Measurements from ENCODE around the gene CYSTM1. TPM values are rescaled to one million over a fixed set of nuclear protein-coding genes. Genes with fewer than 3 reads are reported as not detected.
A peak's percentile ranks its signal among the peaks of the same experiment; 100 is the strongest.

Gene CYSTM1, protein sequence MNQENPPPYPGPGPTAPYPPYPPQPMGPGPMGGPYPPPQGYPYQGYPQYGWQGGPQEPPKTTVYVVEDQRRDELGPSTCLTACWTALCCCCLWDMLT
- 10 to 100 TPM; 15.8 to 18.5 TPM for total RNA-seq

DNA sequence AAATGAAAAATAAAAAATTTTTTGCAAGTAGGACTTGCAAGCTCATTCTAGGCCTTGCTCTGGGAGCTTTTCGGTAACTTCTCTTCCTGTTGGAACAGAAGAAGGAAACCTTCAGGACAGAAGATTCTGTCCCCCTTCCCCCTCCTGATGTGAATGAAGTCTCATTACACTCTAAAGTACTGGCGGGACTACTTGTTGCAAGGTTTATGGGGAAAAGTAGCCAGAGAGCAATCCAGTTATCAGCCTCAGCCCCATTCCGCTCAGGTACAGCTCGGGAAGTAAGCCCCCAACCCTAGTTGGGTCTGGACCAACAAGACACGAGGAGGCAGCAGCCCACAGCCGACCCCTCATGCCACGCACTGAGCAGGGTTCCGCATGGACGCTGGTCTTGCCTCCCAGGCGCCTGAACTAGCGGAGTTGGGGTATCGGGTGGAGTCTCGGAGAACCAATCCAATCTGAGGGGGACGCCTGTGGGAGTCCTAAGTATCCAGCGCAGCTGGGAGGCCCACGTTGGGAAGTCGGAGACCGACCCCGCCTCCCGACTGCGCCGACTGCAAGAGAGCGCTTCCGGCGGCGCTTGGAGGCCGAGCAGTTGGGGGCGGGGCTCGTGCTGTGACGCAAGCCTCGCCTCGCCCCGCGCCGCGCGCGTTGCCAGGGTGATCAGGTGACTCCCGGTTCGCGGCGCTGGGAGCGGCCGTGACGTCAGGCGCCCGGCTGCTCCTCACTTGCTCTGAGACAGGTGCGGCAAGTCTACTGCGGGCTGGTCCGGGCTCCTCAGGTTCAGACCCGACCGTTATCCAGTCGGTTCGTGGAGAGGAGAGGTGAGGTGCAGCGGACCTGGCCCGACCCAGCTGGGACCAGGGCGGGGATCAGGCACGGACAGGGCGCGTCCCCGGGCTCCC, at the start of gene CYSTM1:
CYSTM1 (plus strand) TSS at position 724 of the 902 bp plus-strand sequence. CDS start 19,278 bp downstream, outside the sequence.
- DNase-seq = peak; percentile 96
- ChIA-PET CTCF (interaction anchor here (0.6 to 2.6 kb wide), 6 partner anchors 14 to 177 kb away, joined by 3 to 8 read pairs (median 3); no protein-coding TSS in a partner anchor), POLR2A (interaction anchor here (0.6 to 1.5 kb wide), 8 partner anchors 15 to 506 kb away, joined by 3 to 5 read pairs (median 3); no protein-coding TSS in a partner anchor)
- Mint-ChIP-seq H3K4me1 (ENCODE audit: low read depth) (peaks cover 8% of the 10 kb centered on the region), H3K36me3 (ENCODE audit: low read depth) (no peaks in the 10 kb centered on the region), H3K27me3 (peaks cover 4% of the 10 kb centered on the region), H3K27ac (peak within 1 kb of the TSS; percentile 85), H3K4me3 (peak within 1 kb of the TSS; percentile 81), H3K9me3 (no peaks in the 10 kb centered on the region)
- TF ChIP-seq, protein P1, sequence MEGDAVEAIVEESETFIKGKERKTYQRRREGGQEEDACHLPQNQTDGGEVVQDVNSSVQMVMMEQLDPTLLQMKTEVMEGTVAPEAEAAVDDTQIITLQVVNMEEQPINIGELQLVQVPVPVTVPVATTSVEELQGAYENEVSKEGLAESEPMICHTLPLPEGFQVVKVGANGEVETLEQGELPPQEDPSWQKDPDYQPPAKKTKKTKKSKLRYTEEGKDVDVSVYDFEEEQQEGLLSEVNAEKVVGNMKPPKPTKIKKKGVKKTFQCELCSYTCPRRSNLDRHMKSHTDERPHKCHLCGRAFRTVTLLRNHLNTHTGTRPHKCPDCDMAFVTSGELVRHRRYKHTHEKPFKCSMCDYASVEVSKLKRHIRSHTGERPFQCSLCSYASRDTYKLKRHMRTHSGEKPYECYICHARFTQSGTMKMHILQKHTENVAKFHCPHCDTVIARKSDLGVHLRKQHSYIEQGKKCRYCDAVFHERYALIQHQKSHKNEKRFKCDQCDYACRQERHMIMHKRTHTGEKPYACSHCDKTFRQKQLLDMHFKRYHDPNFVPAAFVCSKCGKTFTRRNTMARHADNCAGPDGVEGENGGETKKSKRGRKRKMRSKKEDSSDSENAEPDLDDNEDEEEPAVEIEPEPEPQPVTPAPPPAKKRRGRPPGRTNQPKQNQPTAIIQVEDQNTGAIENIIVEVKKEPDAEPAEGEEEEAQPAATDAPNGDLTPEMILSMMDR (IDR thresholded peaks at IDR 0.05) = no peak
- intact Hi-C loops (cut with micrococcal nuclease) = no loop called here
- ATAC-seq = peak; percentile 95

DNA sequence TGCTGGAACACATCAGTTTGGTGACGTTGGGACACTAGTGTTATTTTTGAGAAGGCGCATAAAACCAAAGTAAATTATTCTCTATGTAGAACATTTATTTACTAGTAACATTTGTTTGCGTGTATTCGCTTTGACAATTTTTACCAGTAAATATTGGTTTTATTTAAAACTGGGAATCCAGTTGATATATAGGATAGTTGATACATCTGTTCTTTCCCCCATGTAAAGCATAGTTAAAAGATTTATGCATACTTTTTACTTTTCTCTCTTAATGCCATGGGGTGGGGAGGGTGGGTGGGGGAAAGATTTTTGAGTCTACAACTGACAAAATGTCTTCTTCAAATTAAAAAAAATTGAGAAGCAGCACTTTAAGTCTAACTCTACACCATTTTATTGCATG, 49.4 kb upstream of the CYSTM1 start, which contains the start of gene IGIP:
IGIP (plus strand) TSS at position 301 of the 400 bp plus-strand sequence. CDS start 2,540 bp downstream, outside the sequence.
- DNase-seq (no peak), ATAC-seq (no peak)
- POLR2A ChIA-PET = no interaction called here
- TF ChIP-seq, protein P1 (IDR thresholded peaks at IDR 0.05) = no peak
- Mint-ChIP-seq H3K27me3 (no peaks in the 10 kb centered on the region), H3K4me1 (ENCODE audit: low read depth) (peaks cover 30% of the 10 kb centered on the region), H3K36me3 (ENCODE audit: low read depth) (no peaks in the 10 kb centered on the region), H3K27ac (no peak within 1 kb of the TSS), H3K4me3 (no peak within 1 kb of the TSS), H3K9me3 (no peaks in the 10 kb centered on the region)
- intact Hi-C loops (cut with micrococcal nuclease) = no loop called here
- CTCF ChIA-PET = interaction anchor here (6.4 kb wide), 1 partner anchor 19 kb away, joined by 76 read pairs; no protein-coding TSS in a partner anchor

DNA sequence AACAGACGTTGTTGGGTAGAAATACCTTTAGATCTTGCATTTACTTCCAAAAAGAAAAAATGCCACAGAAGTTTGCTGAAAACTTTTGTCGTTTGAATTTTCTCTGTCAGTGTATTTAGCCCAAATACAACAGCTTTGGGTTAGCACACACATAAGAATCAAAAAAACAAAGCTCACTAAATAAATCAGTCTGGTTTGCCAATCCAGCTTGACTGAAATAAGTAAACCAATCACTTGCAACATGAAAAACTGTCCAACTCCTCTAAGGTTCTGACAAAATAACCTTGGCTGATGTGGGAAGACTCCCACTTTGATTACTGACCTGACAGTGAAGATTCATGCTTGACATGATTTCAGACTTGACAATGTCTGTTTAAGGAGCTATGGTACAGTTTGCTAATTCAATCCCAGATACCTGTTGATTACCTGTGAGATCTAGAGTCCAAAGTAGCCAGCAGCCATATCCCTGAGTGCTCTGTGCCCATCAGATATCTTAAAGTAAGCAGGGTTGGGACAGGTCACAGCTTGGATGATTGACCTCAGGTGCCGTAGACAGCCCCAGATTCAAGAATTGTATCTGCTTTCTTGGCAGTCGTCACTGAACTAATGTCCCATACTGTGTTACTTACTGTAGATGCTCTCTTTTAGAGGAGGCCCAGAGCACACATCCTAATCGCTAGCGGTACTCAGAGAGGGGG, 48.5 kb upstream of the CYSTM1 start:
- no peak for ATAC-seq
- Mint-ChIP-seq H3K4me3 (no peak overlapping the region), H3K9me3 (no peaks in the 10 kb centered on the region), H3K36me3 (ENCODE audit: low read depth) (no peaks in the 10 kb centered on the region), H3K27me3 (no peaks in the 10 kb centered on the region), H3K4me1 (ENCODE audit: low read depth) (peaks cover 38% of the 10 kb centered on the region), H3K27ac (no peak overlapping the region)
- intact Hi-C loops (cut with micrococcal nuclease) = no loop called here
- ChIA-PET CTCF (interaction anchor here (0.7 to 2.1 kb wide), 3 partner anchors 15 to 52 kb away, joined by 3 to 8 read pairs (median 6); no protein-coding TSS in a partner anchor), POLR2A (no interaction called here)
- TF ChIP-seq, protein P1 (IDR thresholded peaks at IDR 0.05) = no peak
- DNase-seq = no peak

DNA sequence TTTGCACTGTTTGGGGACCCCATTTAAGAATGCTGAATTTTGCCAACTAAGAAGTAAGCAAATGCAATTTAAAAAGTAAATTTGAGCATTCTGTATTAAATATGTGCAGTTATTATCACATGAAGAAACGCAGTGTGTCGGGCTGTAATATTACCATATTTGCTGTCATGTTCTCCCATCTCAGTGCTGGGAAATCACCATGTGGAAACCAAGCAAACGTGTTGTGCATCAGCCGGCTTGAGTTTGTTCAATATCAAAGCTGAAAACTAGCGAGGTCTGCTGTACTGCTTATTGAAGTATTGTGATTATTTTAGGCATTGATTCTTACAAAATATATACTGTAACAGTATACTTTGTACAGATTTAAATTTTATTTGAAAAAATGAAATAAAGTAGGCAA, 46.6 kb upstream of the CYSTM1 start:
- ChIA-PET CTCF (interaction anchor here (2.1 kb wide), 1 partner anchor 53 kb away, joined by 8 read pairs; no protein-coding TSS in a partner anchor), POLR2A (no interaction called here)
- H3K27ac Mint-ChIP-seq = no peak overlapping the region
- intact Hi-C loops (cut with micrococcal nuclease) = no loop called here
- H3K27me3 Mint-ChIP-seq = no peaks in the 10 kb centered on the region
- DNase-seq (no peak), ATAC-seq (no peak)
- H3K9me3 Mint-ChIP-seq = no peaks in the 10 kb centered on the region
- H3K36me3 Mint-ChIP-seq (ENCODE audit: low read depth) = no peaks in the 10 kb centered on the region
- TF ChIP-seq, protein P1 (IDR thresholded peaks at IDR 0.05) = no peak
- H3K4me1 Mint-ChIP-seq (ENCODE audit: low read depth) = peaks cover 41% of the 10 kb centered on the region
- no peak overlapping the region for H3K4me3 Mint-ChIP-seq
